Activated T-cell treated with anti-CD3 and anti-CD28 coated beads, Interleukin-2, amount 50 U/mL, for 48 hours (primary cell): ENCODE data around the gene TRAPPC14.

ENCODE experiments used
- DNase-seq, 2 experiments: peaks; one replicate each; pipeline ENCODE4 v3.0.0-alpha.2; 2020

Gene TRAPPC14

GRCh38 chr7:100173806-100174495 is 15.4 kb upstream of the TRAPPC14 start:
- DNase-seq, result no peak

- no peak for DNase-seq
These were observed 13.3 kb upstream of the TRAPPC14 start for GRCh38 chr7:100171840-100172239.

GRCh38 chr7:100171087-100171681 is 12.7 kb upstream of the TRAPPC14 start:
- peak in 1 of 2 experiments; percentile 53 for DNase-seq

- no peak for DNase-seq
These were observed 11.8 kb upstream of the TRAPPC14 start for GRCh38 chr7:100170101-100170897.

- DNase-seq, result peak; percentile 49 to 51
These were observed 10.8 kb upstream of the TRAPPC14 start for GRCh38 chr7:100169147-100169850.

- no peak for DNase-seq
These were observed 9.4 kb upstream of the TRAPPC14 start for GRCh38 chr7:100167912-100168323.

GRCh38 chr7:100166970-100167911 is 8.7 kb upstream of the TRAPPC14 start:
- DNase-seq, result no peak

- DNase-seq, result peak; percentile 51 to 63
These were observed 7.9 kb upstream of the TRAPPC14 start for GRCh38 chr7:100166317-100166940.

- no peak for DNase-seq
These were observed 5.3 kb upstream of the TRAPPC14 start for GRCh38 chr7:100163871-100164270.

- no peak for DNase-seq
These were observed 4.5 kb upstream of the TRAPPC14 start for GRCh38 chr7:100163006-100163531.

GRCh38 chr7:100160067-100160466 is 1.5 kb upstream of the TRAPPC14 start:
- DNase-seq, result no peak

- DNase-seq, result peak in 1 of 2 experiments; percentile 40
These were observed 638 bp upstream of the TRAPPC14 start for GRCh38 chr7:100159099-100159623.

GRCh38 chr7:100157334-100158228 is 942 bp downstream of the TRAPPC14 start:
- peak in 1 of 2 experiments; percentile 40 for DNase-seq

- DNase-seq, result no peak
These were observed 1.5 kb downstream of the TRAPPC14 start for GRCh38 chr7:100157069-100157333.

GRCh38 chr7:100156331-100157068 is 2.0 kb downstream of the TRAPPC14 start:
- DNase-seq, result no peak

GRCh38 chr7:100155553-100156317 is 2.8 kb downstream of the TRAPPC14 start:
- DNase-seq, result no peak

- no peak for DNase-seq
These were observed 3.7 kb downstream of the TRAPPC14 start for GRCh38 chr7:100154651-100155491.
